GM18498 (cell line): ENCODE results near the gene HOXA9.

Experiments
- ATAC-seq: cut with Tn5 transposase; IDR thresholded peaks from one replicate; pipeline ENCODE4 v1.9.1; 2021; ENCODE audit warnings: mild to moderate bottlenecking, moderate library complexity; ENCODE audit not compliant: unreplicated experiment

HOXA9 gene

GRCh38 chr7:27130540-27131389, 34.6 kb downstream of the HOXA9 start, which contains the start of gene HOXA4:
Gene HOXA4, minus strand, starts transcription at chr7:27130757. Its CDS starts 24 bp downstream, at chr7:27130733.
- ATAC-seq = peak; percentile 85

GRCh38 chr7:27129729-27130539, 35.4 kb downstream of the HOXA9 start:
- ATAC-seq = peak; percentile 23

GRCh38 chr7:27128776-27129728, 36.3 kb downstream of the HOXA9 start:
- no peak for ATAC-seq

GRCh38 chr7:27128034-27128433, 37.3 kb downstream of the HOXA9 start:
- ATAC-seq = no peak

- no peak for ATAC-seq
Measured at GRCh38 chr7:27126596-27127327, 38.6 kb downstream of the HOXA9 start.

GRCh38 chr7:27125986-27126394, 39.3 kb downstream of the HOXA9 start:
- ATAC-seq = no peak

- ATAC-seq = no peak
Measured at GRCh38 chr7:27124902-27125689, 40.2 kb downstream of the HOXA9 start.

GRCh38 chr7:27124096-27124901, 41.0 kb downstream of the HOXA9 start:
- ATAC-seq = no peak

GRCh38 chr7:27123477-27124053, 41.8 kb downstream of the HOXA9 start:
- ATAC-seq = no peak

GRCh38 chr7:27123007-27123476, 42.3 kb downstream of the HOXA9 start:
- no peak for ATAC-seq

GRCh38 chr7:27122077-27122910, 43.0 kb downstream of the HOXA9 start:
- no peak for ATAC-seq

- no peak for ATAC-seq
Measured at GRCh38 chr7:27121684-27122076, 43.7 kb downstream of the HOXA9 start.

GRCh38 chr7:27119412-27119911, 45.9 kb downstream of the HOXA9 start:
- ATAC-seq = no peak

- no peak for ATAC-seq
Measured at GRCh38 chr7:27118580-27118979, 46.8 kb downstream of the HOXA9 start.

GRCh38 chr7:27117887-27118491, 47.3 kb downstream of the HOXA9 start:
- no peak for ATAC-seq
